ENCODE results near the gene CFAP77. TPM values are rescaled to one million over a fixed set of nuclear protein-coding genes. Genes with fewer than 3 reads are reported as not detected.

Gene CFAP77
- polyA plus RNA-seq, 1 of the 3 experiments (the other 2 are of a cell fraction), result 1.1 TPM

DNA sequence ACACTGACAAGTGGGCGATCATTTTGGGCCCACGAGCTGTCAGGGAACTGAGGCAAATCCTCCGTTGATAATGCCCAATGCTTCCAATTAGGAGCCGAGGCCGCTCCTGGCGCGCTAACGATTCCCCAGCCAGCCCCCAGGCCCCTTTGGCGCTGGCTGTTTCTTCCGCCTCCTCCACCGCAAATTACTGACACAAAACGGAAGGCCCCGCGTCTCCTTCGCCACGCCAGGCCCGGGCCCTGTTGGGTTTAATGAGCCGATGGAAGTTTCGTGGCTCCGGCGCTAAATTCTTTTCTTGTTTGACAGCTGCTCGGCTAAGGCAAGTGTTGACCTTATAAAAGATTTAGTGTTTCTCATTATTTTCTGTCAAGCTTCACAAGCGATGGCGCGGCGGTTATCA, 146.7 kb downstream of the CFAP77 start:
- Histone ChIP-seq H4K20me1 (ENCODE audit: insufficient read depth) (no peaks in the 10 kb centered on the region), H3K36me3 (replicated peaks in 1 of 2; ENCODE audit: control insufficient read depth in 1 of 2, insufficient read depth in 2 of 2, low read length in 1 of 2) (no peaks in the 10 kb centered on the region), H3K9me3 (no peaks in the 10 kb centered on the region), H3K27me3 (ENCODE audit: insufficient read depth) (no peaks in the 10 kb centered on the region; the same call in 1 of the 2 replicates), H3K4me1 (ENCODE audit: control insufficient read depth in 1 of 2, insufficient read depth in 2 of 2, low read depth in 1 of 2, low read length in 1 of 2) (peaks cover 0 to 19% of the 10 kb centered on the region in 2 experiments; a peak in 1 of 4 replicates), H3K4me3 (ENCODE audit: low read depth in 2 of 2, low read length in 1 of 2) (no peak overlapping the region), H3K9me2 (no peaks in the 10 kb centered on the region), H3K4me2 (no peak overlapping the region), H3K79me2 (ENCODE audit: insufficient read depth) (no peaks in the 10 kb centered on the region), H3F3A (replicated peaks; ENCODE audit: insufficient read depth) (no peaks in the 10 kb centered on the region), H2AFZ (ENCODE audit: low read depth) (no peak overlapping the region), H3K27ac (ENCODE audit: low read depth in 2 of 2, low read length in 1 of 2) (no peak overlapping the region), H3K9ac (no peak overlapping the region)
- DNase-seq, result no peak
- TF ChIP-seq GATA2 (CRISPR knock-in tag; IDR thresholded peaks at IDR 0.05) (no peak), SIN3A (IDR thresholded peaks at IDR 0.05; ENCODE audit: borderline replicate concordance, low read depth, low read length) (no peak), MAX (IDR thresholded peaks at IDR 0.05; ENCODE audit: low read depth) (no peak), TAF1 (IDR thresholded peaks at IDR 0.05; ENCODE audit: borderline replicate concordance, low read depth, low read length) (no peak), FOXJ3 (CRISPR knock-in tag; IDR thresholded peaks at IDR 0.05) (no peak), FOSL2 (IDR thresholded peaks at IDR 0.05; ENCODE audit: borderline replicate concordance, low read depth) (no peak), MXI1 (IDR thresholded peaks at IDR 0.05; ENCODE audit: low read depth, low read length) (no peak), MEF2A (IDR thresholded peaks at IDR 0.05; ENCODE audit: borderline replicate concordance, low read depth) (no peak), PBX3 (IDR thresholded peaks at IDR 0.05) (no peak), ELF1 (IDR thresholded peaks at IDR 0.05) (no peak), TCF12 (IDR thresholded peaks at IDR 0.05) (no peak), RFX5 (IDR thresholded peaks at IDR 0.05; ENCODE audit: low read length) (no peak)
- CTCF ChIA-PET, result interaction anchor here (0.6 to 2.1 kb wide), 2 partner anchors 18 to 148 kb away, joined by 3 to 9 read pairs; no protein-coding TSS in a partner anchor
- POLR2A ChIA-PET, result no interaction called here
- 82% methylated on average over 26 of the region's 26 CpGs for WGBS (ENCODE audit: low lambda C conversion rate)

DNA sequence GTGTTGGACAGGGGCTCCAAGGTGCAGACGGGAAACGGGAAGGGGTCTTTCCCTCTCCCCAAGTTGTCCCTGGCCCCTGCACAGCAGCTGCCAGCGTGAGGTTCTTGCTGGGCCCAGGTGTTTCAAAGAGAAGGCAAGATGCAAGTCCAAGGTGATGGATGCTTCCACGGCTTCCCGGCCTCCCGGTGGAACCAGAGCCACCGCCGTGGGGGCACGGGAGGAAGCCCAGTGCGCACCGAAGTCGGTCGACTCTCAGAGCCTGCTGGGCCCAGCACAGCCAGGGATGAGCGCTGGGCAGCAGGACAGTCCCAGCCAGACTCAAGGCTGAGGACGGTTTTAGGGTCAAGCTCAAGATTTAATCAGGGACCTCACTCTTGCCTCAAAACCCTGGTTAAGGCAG, 147.1 kb downstream of the CFAP77 start:
- Histone ChIP-seq H3K9ac (no peak overlapping the region), H3K4me3 (ENCODE audit: low read depth in 2 of 2, low read length in 1 of 2) (no peak overlapping the region), H3F3A (replicated peaks; ENCODE audit: insufficient read depth) (no peaks in the 10 kb centered on the region), H3K4me1 (ENCODE audit: control insufficient read depth in 1 of 2, insufficient read depth in 2 of 2, low read depth in 1 of 2, low read length in 1 of 2) (peaks cover 0 to 17% of the 10 kb centered on the region in 2 experiments; a peak in 1 of 4 replicates), H3K4me2 (no peak overlapping the region), H3K27me3 (ENCODE audit: insufficient read depth) (no peaks in the 10 kb centered on the region; the same call in 1 of the 2 replicates), H3K79me2 (ENCODE audit: insufficient read depth) (no peaks in the 10 kb centered on the region), H3K27ac (ENCODE audit: low read depth in 2 of 2, low read length in 1 of 2) (no peak overlapping the region), H3K9me3 (no peaks in the 10 kb centered on the region), H2AFZ (ENCODE audit: low read depth) (no peak overlapping the region), H3K9me2 (no peaks in the 10 kb centered on the region), H4K20me1 (ENCODE audit: insufficient read depth) (no peaks in the 10 kb centered on the region), H3K36me3 (replicated peaks in 1 of 2; ENCODE audit: control insufficient read depth in 1 of 2, insufficient read depth in 2 of 2, low read length in 1 of 2) (no peaks in the 10 kb centered on the region)
- DNase-seq, result no peak
- ChIA-PET POLR2A (no interaction called here), CTCF (interaction anchor here (0.6 to 2.7 kb wide), 3 partner anchors 10 to 148 kb away, joined by 3 to 11 read pairs (median 9); no protein-coding TSS in a partner anchor)
- 70% methylated on average over 9 of the region's 15 CpGs for WGBS (ENCODE audit: low lambda C conversion rate)
- TF ChIP-seq GATA2 (CRISPR knock-in tag; IDR thresholded peaks at IDR 0.05) (no peak), SMC3 (IDR thresholded peaks at IDR 0.05; ENCODE audit: low read depth, low read length) (no peak), CTCF (IDR thresholded peaks at IDR 0.05) (no peak), JUND (IDR thresholded peaks at IDR 0.05) (no peak), ELF1 (IDR thresholded peaks at IDR 0.05) (no peak), MEF2A (IDR thresholded peaks at IDR 0.05; ENCODE audit: borderline replicate concordance, low read depth) (no peak), FOSL2 (IDR thresholded peaks at IDR 0.05; ENCODE audit: borderline replicate concordance, low read depth) (no peak), RAD21 (IDR thresholded peaks at IDR 0.05; ENCODE audit: low read length) (no peak), RCOR1 (IDR thresholded peaks at IDR 0.05; ENCODE audit: low read length) (no peak), GABPA (IDR thresholded peaks at IDR 0.05; ENCODE audit: low read depth) (no peak), YY1 (IDR thresholded peaks at IDR 0.05; ENCODE audit: low read depth) (no peak)
- TF ChIP-seq, protein P1, sequence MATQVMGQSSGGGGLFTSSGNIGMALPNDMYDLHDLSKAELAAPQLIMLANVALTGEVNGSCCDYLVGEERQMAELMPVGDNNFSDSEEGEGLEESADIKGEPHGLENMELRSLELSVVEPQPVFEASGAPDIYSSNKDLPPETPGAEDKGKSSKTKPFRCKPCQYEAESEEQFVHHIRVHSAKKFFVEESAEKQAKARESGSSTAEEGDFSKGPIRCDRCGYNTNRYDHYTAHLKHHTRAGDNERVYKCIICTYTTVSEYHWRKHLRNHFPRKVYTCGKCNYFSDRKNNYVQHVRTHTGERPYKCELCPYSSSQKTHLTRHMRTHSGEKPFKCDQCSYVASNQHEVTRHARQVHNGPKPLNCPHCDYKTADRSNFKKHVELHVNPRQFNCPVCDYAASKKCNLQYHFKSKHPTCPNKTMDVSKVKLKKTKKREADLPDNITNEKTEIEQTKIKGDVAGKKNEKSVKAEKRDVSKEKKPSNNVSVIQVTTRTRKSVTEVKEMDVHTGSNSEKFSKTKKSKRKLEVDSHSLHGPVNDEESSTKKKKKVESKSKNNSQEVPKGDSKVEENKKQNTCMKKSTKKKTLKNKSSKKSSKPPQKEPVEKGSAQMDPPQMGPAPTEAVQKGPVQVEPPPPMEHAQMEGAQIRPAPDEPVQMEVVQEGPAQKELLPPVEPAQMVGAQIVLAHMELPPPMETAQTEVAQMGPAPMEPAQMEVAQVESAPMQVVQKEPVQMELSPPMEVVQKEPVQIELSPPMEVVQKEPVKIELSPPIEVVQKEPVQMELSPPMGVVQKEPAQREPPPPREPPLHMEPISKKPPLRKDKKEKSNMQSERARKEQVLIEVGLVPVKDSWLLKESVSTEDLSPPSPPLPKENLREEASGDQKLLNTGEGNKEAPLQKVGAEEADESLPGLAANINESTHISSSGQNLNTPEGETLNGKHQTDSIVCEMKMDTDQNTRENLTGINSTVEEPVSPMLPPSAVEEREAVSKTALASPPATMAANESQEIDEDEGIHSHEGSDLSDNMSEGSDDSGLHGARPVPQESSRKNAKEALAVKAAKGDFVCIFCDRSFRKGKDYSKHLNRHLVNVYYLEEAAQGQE (IDR thresholded peaks at IDR 0.05; ENCODE audit: low read depth, low read length), result no peak
- TF ChIP-seq, protein P2, sequence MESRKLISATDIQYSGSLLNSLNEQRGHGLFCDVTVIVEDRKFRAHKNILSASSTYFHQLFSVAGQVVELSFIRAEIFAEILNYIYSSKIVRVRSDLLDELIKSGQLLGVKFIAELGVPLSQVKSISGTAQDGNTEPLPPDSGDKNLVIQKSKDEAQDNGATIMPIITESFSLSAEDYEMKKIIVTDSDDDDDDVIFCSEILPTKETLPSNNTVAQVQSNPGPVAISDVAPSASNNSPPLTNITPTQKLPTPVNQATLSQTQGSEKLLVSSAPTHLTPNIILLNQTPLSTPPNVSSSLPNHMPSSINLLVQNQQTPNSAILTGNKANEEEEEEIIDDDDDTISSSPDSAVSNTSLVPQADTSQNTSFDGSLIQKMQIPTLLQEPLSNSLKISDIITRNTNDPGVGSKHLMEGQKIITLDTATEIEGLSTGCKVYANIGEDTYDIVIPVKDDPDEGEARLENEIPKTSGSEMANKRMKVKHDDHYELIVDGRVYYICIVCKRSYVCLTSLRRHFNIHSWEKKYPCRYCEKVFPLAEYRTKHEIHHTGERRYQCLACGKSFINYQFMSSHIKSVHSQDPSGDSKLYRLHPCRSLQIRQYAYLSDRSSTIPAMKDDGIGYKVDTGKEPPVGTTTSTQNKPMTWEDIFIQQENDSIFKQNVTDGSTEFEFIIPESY (IDR thresholded peaks at IDR 0.05; ENCODE audit: borderline replicate concordance, low read depth), result no peak
